ENCODE measurements around the gene RRP1B. TPM values are rescaled to one million over a fixed set of nuclear protein-coding genes. Genes with fewer than 3 reads are reported as not detected.
A peak's percentile ranks its signal among the peaks of the same experiment; 100 is the strongest.
"Not testable (repeated sequence)": the region's sequence is repeated elsewhere in the genome, so short reads cannot be mapped to it uniquely, and the experiment has no call there.

RRP1B gene, protein sequence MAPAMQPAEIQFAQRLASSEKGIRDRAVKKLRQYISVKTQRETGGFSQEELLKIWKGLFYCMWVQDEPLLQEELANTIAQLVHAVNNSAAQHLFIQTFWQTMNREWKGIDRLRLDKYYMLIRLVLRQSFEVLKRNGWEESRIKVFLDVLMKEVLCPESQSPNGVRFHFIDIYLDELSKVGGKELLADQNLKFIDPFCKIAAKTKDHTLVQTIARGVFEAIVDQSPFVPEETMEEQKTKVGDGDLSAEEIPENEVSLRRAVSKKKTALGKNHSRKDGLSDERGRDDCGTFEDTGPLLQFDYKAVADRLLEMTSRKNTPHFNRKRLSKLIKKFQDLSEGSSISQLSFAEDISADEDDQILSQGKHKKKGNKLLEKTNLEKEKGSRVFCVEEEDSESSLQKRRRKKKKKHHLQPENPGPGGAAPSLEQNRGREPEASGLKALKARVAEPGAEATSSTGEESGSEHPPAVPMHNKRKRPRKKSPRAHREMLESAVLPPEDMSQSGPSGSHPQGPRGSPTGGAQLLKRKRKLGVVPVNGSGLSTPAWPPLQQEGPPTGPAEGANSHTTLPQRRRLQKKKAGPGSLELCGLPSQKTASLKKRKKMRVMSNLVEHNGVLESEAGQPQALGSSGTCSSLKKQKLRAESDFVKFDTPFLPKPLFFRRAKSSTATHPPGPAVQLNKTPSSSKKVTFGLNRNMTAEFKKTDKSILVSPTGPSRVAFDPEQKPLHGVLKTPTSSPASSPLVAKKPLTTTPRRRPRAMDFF
- 10 to 100 TPM; 39.9 to 40.5 TPM for total RNA-seq
- 10 to 100 TPM; 19.8 to 38.0 TPM for polyA plus RNA-seq

DNA sequence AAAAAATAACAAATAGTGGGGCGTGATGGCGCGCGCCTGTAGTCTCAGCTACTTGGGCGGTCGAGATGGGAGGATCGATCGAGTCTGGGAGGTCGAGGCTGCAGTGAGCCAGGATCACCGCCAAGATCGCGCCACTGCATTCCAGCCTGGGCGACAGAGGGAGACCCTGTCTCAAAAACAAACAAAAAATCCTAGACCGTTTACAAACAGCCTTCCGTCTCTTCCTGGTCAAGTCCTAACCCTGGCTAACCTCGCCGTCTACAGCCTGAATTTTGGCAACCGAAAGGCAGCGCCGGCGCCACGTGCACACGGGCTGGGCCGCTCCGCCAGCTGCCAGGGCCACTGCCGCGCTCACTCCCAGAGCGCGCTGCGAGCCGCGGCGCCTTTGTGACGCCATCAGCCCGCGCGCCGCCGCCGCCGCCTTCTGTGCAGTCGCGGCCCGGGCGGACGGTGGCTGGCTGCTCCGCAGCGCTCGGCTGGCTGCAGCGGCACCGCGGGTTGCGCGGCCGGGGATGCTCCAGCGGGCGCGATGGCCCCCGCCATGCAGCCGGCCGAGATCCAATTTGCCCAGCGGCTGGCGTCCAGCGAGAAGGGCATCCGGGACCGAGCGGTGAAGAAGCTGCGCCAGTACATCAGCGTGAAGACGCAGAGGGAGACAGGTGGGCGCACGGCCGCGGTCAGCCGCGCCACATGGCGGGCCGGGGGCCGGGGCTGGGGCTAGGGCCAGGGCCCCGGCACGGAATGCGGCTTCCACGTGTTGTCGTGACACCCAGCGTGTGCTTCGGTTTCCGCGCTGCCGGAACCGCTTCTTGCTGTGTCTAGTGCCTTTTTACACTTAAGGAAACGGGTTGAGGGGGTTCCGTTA is at the start of gene RRP1B, which contains the start of gene HSF2BP:
RRP1B (plus strand) TSS at position 425 of the 865 bp plus-strand sequence; CDS start at position 530, 105 bp downstream.
HSF2BP (minus strand) TSS at position 353 of the 865 bp plus-strand sequence. CDS start 1,392 bp downstream, outside the sequence.
- DNase-seq = peak; percentile 77 to 86 (median 83)
- Mint-ChIP-seq H3K4me1 (peaks cover 26 to 40% (median 35%) of the 10 kb centered on the region in 4 donors), H3K9me3 (peaks cover 0 to 3% (median 0%) of the 10 kb centered on the region in 8 donors), H3K27ac (peak within 1 kb of the TSS; percentile 92 to 99 (median 96)), H3K36me3 (peaks cover 5 to 32% of the 10 kb centered on the region in 2 donors), H3K4me3 (peak within 1 kb of the TSS; percentile 85 to 97 (median 95)), H3K27me3 (no peaks in the 10 kb centered on the region)
- ChIA-PET POLR2A (ENCODE audit: partially characterized antibody) (interaction anchor here (1.1 to 2.7 kb wide), 5 partner anchors 29 to 767 kb away, joined by 3 to 9 read pairs (median 3); partner anchors contain the start of gene NDUFV3), CTCF (ENCODE audit: partially characterized antibody) (no interaction called here)
- Histone ChIP-seq H3K4me3 (ENCODE audit: low read length in 2 of 2) (peak within 1 kb of the TSS; percentile 83 to 93), H3K27ac (ENCODE audit: low read depth, low read length) (peak within 1 kb of the TSS; percentile 88), H3K4me1 (ENCODE audit: insufficient read depth, low read length) (peaks cover 33% of the 10 kb centered on the region), H3K27me3 (ENCODE audit: insufficient read depth, low read length) (no peaks in the 10 kb centered on the region), H3K36me3 (ENCODE audit: insufficient read depth, low read length) (peaks cover 12% of the 10 kb centered on the region), H3K9me3 (ENCODE audit: control insufficient read depth in 1 of 2, low read length in 2 of 2) (no peaks in the 10 kb centered on the region)
- intact Hi-C loops (cut with micrococcal nuclease) = loop anchor here (1.0 kb wide), 1 partner anchor 59 kb away; no protein-coding TSS in a partner anchor

DNA sequence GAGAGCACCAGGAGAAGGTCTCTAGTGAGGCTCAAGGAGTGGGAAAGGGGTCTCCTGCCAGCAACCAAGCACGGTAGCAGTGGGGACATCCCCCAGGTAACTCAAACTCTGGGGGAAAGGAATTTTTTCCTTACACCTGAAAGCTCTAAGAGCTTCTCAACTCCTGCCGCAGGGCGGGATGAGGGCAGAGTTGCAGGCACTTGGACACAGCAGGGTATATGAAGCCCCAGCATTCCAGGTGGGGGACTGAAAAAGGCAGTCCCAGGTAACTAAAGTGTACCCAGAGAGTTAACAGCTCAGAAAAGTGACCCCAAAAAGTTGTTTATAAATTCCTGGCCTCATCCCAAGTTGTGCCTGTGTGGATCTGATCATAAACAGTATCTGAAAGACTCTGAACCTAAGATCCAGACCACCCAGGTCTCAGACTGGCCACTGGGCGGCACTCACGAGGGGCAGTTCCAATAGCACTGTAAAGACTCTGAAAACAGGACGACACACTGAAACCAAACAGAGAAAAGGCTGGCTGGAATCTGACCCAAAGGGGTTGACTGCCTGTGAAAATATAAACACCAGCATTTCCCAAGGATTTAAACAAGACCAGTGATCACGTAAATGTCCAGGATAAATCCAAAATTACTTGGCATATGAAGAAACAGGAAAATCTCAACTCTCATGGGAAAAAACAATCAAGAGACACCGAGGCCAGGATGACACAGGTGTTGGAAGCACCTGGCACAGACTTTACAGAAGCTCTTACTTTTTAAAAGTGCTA is 47.6 kb upstream of the RRP1B start:
- Mint-ChIP-seq H3K9me3 (no peaks in the 10 kb centered on the region), H3K4me3 (no peak overlapping the region), H3K27me3 (no peaks in the 10 kb centered on the region), H3K36me3 (no peaks in the 10 kb centered on the region), H3K27ac (no peak overlapping the region), H3K4me1 (no peaks in the 10 kb centered on the region)
- H3K27ac ChIP-seq (ENCODE audit: low read depth, low read length) = no peak overlapping the region
- ChIA-PET CTCF (ENCODE audit: partially characterized antibody) (no interaction called here), POLR2A (ENCODE audit: partially characterized antibody) (no interaction called here)
- no peaks in the 10 kb centered on the region for H3K36me3 ChIP-seq (ENCODE audit: insufficient read depth, low read length)
- no peaks in the 10 kb centered on the region for H3K9me3 ChIP-seq (ENCODE audit: control insufficient read depth in 1 of 2, low read length in 2 of 2)
- intact Hi-C loops (cut with micrococcal nuclease) = no loop called here
- no peak for DNase-seq
- no peaks in the 10 kb centered on the region for H3K4me1 ChIP-seq (ENCODE audit: insufficient read depth, low read length)
- no peaks in the 10 kb centered on the region for H3K27me3 ChIP-seq (ENCODE audit: insufficient read depth, low read length)
- H3K4me3 ChIP-seq (ENCODE audit: low read length in 2 of 2) = no peak overlapping the region

DNA sequence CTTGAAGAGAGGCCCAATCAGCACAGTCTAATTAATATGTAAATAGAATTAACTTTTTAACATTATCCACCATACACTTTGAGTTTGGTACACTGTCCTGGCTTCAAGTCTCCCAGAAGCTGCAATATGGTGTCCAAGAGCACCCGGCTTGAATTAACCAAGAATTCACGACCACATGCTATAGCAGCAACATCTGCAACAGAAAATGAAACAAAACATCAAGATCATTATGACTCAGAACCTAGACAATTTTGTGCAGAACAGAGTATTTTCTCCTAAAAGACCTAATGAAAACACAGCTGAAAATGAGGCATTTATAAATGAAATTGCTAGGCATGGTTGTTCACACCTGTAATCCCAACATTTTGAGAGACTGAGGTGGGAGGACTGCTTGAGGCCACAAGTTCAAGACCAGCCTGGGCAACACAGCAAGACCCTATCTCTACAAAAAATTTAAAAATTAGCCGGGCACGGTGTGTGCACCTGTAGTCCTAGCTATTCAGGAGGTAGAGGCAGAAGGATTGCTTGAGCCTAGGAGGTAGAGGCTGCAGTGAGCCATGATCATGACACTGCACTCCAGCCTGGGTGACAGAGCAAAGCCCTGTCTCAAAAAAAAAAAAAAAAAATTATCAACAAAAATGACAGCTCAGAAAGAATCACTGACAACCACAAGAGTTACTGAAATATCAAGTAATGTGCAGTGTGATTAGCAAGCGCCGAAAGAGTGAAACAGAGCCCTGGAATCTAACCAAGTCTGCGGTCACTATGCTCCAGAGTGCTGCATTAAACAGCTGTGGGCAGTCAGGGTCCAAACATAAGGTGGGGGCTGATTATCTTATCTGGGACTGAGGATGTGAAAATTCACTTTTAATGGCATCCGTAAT is 45.4 kb upstream of the RRP1B start:
- H3K27me3 Mint-ChIP-seq = no peaks in the 10 kb centered on the region
- H3K27ac Mint-ChIP-seq = peak overlapping the region in 1 of 7 donors; percentile 42
- no peak for DNase-seq

DNA sequence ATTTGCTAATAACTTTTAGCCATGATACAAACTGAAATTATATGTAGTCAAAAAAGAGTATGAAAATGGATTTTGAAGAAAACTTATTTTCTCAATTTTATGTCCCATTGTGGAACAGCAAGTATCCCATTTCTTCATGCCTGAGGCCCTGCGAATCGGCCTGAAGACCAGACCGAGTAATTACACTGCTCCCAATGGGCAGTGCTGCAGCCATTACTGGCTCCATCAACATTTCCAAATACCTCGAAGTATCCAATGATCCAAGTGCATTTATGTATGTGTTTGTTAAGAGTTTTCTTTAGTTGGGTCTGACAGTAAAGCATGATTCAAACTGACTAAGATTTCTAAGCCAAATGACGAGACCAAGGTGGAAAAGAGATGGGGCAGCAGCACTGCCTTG is 44.5 kb upstream of the RRP1B start:
- H3K27ac Mint-ChIP-seq = no peak overlapping the region
- intact Hi-C loops (cut with micrococcal nuclease) = no loop called here

More for the DNA sequence above, 45.4 kb upstream of the RRP1B start:
- intact Hi-C loops (cut with micrococcal nuclease) = no loop called here
- no peaks in the 10 kb centered on the region for H3K9me3 Mint-ChIP-seq
- POLR2A ChIA-PET (ENCODE audit: partially characterized antibody) = no interaction called here
- no peaks in the 10 kb centered on the region for H3K4me1 Mint-ChIP-seq
- H3K36me3 ChIP-seq (ENCODE audit: insufficient read depth, low read length) = no peaks in the 10 kb centered on the region
- no peak overlapping the region for H3K27ac ChIP-seq (ENCODE audit: low read depth, low read length)
- H3K9me3 ChIP-seq (ENCODE audit: control insufficient read depth in 1 of 2, low read length in 2 of 2) = no peaks in the 10 kb centered on the region
- H3K4me3 ChIP-seq (ENCODE audit: low read length in 2 of 2) = no peak overlapping the region
- no peak overlapping the region for H3K4me3 Mint-ChIP-seq
- no peaks in the 10 kb centered on the region for H3K27me3 ChIP-seq (ENCODE audit: insufficient read depth, low read length)
- CTCF ChIA-PET (ENCODE audit: partially characterized antibody) = no interaction called here
- no peaks in the 10 kb centered on the region for H3K4me1 ChIP-seq (ENCODE audit: insufficient read depth, low read length)
- H3K36me3 Mint-ChIP-seq = no peaks in the 10 kb centered on the region

DNA sequence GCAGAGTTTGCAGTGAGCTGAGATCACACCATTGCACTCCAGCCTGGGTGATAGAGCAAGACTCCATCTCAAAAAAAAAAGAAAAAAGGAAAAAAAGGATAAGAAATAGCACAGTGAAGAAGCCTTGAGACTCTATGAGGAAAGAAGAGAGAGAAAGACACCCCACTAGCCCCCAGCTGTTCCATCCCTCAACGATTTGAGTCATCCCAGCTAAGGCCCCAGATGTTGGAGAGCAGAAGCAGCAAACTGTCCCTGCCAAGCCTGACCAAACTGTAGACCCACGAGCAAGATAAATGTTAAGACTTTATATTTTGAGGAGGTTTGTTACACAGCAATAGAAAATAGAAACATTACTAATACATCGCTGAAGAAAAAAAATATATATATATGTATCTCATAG is 42.5 kb upstream of the RRP1B start:
- H3K36me3 ChIP-seq (ENCODE audit: insufficient read depth, low read length); H3K4me1 Mint-ChIP-seq; H3K27me3 Mint-ChIP-seq; intact Hi-C loops (cut with micrococcal nuclease); H3K27ac Mint-ChIP-seq; POLR2A ChIA-PET (ENCODE audit: partially characterized antibody); CTCF ChIA-PET (ENCODE audit: partially characterized antibody); H3K9me3 ChIP-seq (ENCODE audit: control insufficient read depth in 1 of 2, low read length in 2 of 2); DNase-seq; H3K4me1 ChIP-seq (ENCODE audit: insufficient read depth, low read length); H3K27me3 ChIP-seq (ENCODE audit: insufficient read depth, low read length); H3K4me3 ChIP-seq (ENCODE audit: low read length in 2 of 2); H3K27ac ChIP-seq (ENCODE audit: low read depth, low read length); H3K4me3 Mint-ChIP-seq; H3K36me3 Mint-ChIP-seq: not testable (repeated sequence)
- H3K9me3 Mint-ChIP-seq = peaks cover 2 to 14% (median 10%) of the 10 kb centered on the region in 8 donors

More for the DNA sequence above, 44.5 kb upstream of the RRP1B start:
- no peak for DNase-seq
- Histone ChIP-seq H3K36me3 (ENCODE audit: insufficient read depth, low read length) (no peaks in the 10 kb centered on the region), H3K4me1 (ENCODE audit: insufficient read depth, low read length) (no peaks in the 10 kb centered on the region), H3K4me3 (ENCODE audit: low read length in 2 of 2) (no peak overlapping the region), H3K27ac (ENCODE audit: low read depth, low read length) (no peak overlapping the region), H3K9me3 (ENCODE audit: control insufficient read depth in 1 of 2, low read length in 2 of 2) (no peaks in the 10 kb centered on the region), H3K27me3 (ENCODE audit: insufficient read depth, low read length) (no peaks in the 10 kb centered on the region)
- ChIA-PET CTCF (ENCODE audit: partially characterized antibody) (no interaction called here), POLR2A (ENCODE audit: partially characterized antibody) (no interaction called here)
- peaks cover 0 to 2% of the 10 kb centered on the region in 2 donors for H3K27me3 Mint-ChIP-seq
- H3K9me3 Mint-ChIP-seq = peaks cover 0 to 6% (median 1%) of the 10 kb centered on the region in 8 donors
- peaks cover under 1 to 1% of the 10 kb centered on the region in 2 donors for H3K36me3 Mint-ChIP-seq
- no peak overlapping the region for H3K4me3 Mint-ChIP-seq
- no peaks in the 10 kb centered on the region for H3K4me1 Mint-ChIP-seq

DNA sequence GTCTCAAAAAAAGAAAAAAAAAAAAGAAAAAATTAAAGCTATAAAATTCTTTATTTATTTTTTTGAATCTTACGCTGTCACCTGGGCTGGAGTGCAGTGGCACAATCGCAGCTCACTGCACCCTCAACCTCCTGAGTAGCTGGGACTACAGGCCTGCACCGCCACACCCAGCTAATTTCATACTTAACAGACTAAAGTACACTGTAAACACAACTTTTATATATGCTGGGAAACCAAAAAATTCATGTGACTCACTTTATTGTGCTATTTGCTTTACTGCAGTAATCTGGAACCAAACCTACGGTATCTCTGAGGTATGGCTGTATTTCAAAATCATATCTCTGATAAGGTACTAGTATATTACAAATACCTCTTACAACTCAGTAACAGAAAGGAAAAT is 40.4 kb upstream of the RRP1B start:
- intact Hi-C loops (cut with micrococcal nuclease) = no loop called here
- CTCF ChIA-PET (ENCODE audit: partially characterized antibody) = no interaction called here
- H3K27me3 Mint-ChIP-seq = peaks cover 2 to 4% of the 10 kb centered on the region in 2 donors
- H3K9me3 Mint-ChIP-seq = peaks cover 2 to 14% (median 10%) of the 10 kb centered on the region in 8 donors
- H3K4me1 Mint-ChIP-seq = no peaks in the 10 kb centered on the region
- DNase-seq = no peak
- POLR2A ChIA-PET (ENCODE audit: partially characterized antibody) = no interaction called here
- no peak overlapping the region for H3K27ac Mint-ChIP-seq
- Histone ChIP-seq H3K36me3 (ENCODE audit: insufficient read depth, low read length) (no peaks in the 10 kb centered on the region), H3K27ac (ENCODE audit: low read depth, low read length) (no peak overlapping the region), H3K27me3 (ENCODE audit: insufficient read depth, low read length) (no peaks in the 10 kb centered on the region), H3K4me3 (ENCODE audit: low read length in 2 of 2) (no peak overlapping the region), H3K9me3 (ENCODE audit: control insufficient read depth in 1 of 2, low read length in 2 of 2) (no peaks in the 10 kb centered on the region), H3K4me1 (ENCODE audit: insufficient read depth, low read length) (no peaks in the 10 kb centered on the region)
- H3K36me3 Mint-ChIP-seq = peaks cover 3 to 4% of the 10 kb centered on the region in 2 donors
- no peak overlapping the region for H3K4me3 Mint-ChIP-seq
